Endothelial cell of hepatic sinusoid (primary cell): ENCODE measurements around the gene LANCL3.
"Not testable (repeated sequence)": the region's sequence is repeated elsewhere in the genome, so short reads cannot be mapped to it uniquely, and the experiment has no call there.

Source experiments
- in situ Hi-C: cut with HindIII; loops from 2 replicates; pipeline ENCODE4 v1.10.0; 2017; ENCODE audit warnings: low sequenced_read_pairs

LANCL3 gene

DNA sequence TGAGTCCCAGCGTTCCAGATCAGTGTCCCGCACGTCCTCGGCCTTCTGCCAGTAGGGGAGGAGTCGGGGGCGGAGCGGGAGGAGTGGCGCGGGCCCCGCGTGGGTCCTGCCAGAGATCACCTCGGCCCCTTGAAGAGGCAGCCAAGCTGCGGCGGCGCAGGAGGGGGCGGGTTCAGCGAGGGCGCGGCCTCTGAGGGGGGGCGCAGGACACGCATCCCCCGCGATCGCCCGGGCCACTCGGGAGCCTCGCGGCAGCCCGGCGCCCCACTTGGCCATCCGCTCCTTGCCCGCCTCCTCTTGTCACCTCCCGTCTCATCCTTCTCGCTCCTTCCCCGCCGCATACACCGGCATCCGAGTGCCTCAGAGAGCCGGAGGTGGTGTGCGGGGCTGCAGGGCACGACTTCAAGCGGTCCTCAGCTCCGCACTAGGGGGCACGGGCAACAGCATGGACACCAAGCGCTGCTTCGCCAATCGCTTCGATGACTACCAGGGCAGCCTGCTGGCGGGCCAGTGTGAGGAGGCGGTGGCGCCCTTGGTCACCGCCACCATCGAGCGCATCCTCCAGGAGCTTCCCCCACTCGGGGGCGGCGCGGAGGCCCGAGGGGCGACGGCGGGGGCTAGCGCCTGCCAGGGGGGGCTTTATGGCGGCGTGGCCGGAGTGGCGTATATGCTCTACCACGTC is at the start of gene LANCL3:
TSS of gene LANCL3 (plus strand) at position 236 of the 682 bp plus-strand sequence. CDS start at position 446, 210 bp downstream.
- in situ Hi-C loops: not testable (repeated sequence)

- in situ Hi-C loops: not testable (repeated sequence)
Observed at GRCh38 chrX:37523673-37524072, 47.8 kb upstream of the LANCL3 start.

DNA sequence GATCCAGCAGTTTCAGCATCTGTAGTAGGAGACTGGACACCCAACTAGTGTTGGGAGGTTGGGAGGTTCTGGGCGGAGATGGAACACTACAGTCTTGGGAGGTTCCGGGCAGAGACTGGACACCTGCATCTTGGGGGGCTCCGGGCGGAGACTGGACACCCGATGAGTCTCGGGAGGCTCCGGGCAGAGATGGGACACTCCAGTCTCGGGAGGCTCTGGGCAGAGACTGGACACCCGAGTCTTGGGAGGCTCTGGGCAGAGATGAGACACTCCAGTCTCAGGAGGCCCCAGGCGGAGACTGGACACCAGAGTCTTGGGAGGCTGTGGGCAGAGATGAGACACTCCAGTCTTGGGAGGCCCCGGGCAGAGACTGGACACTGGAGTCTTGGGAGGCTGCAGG is 29.5 kb upstream of the LANCL3 start:
- in situ Hi-C loops: no loop called here

DNA sequence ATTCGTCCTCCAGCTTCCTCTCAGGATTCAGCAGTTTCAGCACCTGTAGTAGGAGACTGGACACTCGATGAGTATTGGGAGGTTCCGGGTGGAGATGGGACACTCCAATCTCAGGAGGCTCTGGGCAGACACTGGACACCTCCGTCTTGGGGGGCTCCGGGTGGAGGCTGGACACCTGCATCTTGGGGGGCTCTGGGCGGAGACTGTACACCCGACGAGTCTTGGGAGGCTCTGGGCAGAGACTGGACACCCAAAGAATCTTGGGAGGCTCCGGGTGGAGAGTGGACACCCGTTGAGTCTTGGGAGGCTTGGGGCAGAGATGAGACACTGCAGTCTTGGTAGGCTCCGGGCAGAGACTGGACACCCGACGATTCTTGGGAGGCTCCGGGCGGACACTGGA is 28.7 kb upstream of the LANCL3 start:
- in situ Hi-C loops: no loop called here

DNA sequence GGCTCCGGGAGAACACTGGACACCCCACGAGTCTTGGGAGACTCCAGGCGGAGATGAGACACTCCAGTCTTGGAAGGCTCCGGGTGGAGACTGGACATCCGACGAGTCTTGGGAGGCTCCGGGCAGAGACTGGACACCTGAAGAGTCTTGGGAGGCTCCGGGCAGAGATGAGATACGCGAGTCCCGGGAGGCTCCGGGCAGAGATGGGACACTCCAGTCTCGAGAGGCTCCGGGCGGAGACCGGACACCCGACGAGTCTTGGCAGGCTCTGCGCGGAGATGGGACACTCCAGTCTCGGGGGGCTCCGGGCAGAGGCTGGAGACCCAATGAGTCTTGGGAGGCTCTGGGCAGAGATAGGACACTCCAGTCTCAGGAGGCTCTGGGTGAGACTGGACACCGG is 28.1 kb upstream of the LANCL3 start:
- in situ Hi-C loops: no loop called here

- in situ Hi-C loops: not testable (repeated sequence)
Observed at GRCh38 chrX:37544531-37544930, 26.9 kb upstream of the LANCL3 start.

DNA sequence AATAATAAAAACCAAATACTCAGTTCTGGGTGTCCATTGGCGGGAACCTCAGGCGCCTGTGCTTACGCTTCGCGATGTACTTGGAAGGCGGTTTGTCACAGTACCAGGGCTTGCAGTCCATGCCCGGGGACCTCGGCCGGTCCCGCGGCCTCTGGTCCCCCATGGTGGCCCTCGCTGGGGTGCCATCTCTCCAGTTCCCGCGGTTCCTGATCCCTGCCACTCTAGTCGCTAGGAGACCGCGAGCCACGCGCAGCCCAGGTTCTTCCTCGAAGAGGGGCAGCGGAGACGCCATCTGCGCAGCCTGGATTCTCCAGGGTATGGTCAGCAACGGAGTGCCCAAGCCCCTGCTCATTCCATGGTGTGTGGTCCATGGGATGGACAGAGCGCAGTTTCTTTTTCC is 26.4 kb upstream of the LANCL3 start:
- in situ Hi-C loops: no loop called here

DNA sequence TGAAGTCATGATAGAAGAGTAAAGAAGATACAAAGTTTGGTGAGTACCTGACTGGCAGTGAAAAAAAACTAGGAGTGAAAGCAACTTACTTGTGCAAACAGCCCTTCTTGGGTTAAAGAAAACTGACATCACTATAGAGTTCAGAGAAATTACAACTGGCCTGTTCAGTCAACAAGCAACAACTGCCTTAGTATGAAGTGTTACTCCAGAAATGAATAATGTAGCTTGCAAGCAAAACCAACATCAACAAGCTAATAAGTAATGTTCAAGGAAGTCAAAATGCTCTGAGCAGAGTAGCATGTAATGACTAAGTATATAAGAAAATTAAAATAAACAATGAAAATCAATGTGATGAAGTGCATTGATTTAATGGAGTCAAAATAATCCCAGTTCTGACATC is 21.8 kb upstream of the LANCL3 start:
- in situ Hi-C loops: not testable (repeated sequence)

- in situ Hi-C loops: no loop called here
Observed at GRCh38 chrX:37553476-37553875, 18.0 kb upstream of the LANCL3 start.

- in situ Hi-C loops: not testable (repeated sequence)
Observed at GRCh38 chrX:37565254-37565653, 6.2 kb upstream of the LANCL3 start.

DNA sequence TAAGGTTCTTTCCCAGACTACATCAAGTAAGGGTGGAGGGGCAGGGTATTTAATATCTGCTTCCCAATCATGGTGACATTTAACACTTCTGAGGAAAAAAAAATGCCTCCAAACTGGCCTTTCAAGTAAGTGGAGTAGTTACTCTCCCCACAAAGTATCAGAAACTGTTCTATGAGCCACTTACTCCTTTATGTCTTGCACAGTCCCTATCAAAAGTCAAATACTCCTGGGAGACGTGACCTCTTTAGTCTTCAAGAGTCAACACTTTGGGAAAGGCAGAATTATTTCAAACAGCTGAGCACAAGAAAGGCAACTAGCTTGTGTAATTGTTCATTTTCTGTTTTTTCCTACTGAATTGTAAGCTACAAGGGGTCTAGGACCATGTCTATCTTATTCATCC is 1.1 kb upstream of the LANCL3 start:
- in situ Hi-C loops: not testable (repeated sequence)

DNA sequence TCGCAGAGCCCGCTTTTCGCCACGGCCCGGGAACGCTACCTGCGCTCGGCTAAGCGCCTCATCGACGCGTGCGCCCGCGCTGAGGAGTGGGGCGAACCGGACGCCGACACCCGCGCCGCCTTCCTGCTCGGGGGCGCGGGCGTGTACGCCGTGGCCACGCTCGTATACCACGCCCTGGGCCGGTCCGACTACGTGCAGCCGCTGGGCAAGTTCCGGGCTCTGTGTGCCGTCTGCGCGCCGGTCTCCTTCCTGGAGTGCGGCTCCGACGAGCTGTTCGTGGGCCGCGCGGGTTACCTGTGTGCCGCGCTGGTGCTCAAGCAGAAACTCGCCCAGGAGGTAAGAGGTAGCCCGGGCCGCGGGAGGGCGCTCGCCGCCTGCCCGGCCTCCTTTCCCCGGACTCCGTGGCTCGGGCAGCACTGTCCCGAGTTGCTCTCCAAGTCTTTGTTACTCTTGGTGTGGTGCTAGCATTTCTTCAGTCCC is 687 bp downstream of the LANCL3 start:
- in situ Hi-C loops: not testable (repeated sequence)

DNA sequence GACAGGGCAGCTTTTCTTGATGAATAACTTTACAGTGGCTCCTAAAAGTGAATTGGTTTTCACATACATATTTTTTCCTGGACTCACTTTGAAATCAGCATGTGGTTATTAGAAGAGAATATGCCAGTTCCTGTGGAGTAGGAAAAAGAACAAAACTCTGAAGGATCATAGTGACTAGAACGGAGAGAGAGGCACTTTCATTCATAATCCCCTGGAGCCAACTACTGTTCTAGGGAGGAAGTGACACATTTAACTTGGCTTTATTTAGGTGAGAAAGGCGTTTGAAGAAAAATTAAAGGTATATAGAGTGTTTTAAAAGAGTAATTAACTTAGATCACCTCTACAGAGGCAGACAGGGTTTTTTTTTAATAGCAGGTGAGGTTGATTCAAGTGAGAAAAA is 1.7 kb downstream of the LANCL3 start:
- in situ Hi-C loops: not testable (repeated sequence)

DNA sequence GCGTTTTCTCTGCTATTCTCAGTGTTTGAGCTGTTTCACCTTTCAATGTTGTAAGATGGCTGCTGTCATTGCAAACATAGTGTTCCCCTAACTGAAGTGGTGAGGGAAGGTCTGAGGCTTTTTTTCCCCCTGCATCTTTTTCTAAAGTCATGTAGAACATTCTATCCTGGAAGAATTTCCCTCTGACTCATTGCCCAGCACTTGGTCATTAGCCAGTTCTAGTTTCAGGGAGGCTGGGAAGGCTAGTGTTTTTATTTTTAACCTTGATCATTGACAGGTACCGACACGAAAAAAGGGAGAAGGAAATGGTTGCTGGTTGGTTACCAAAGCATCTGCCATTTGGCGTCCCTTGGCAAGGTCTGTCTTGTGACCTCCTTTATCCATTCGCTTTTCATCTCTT is 6.6 kb downstream of the LANCL3 start:
- in situ Hi-C loops: no loop called here

DNA sequence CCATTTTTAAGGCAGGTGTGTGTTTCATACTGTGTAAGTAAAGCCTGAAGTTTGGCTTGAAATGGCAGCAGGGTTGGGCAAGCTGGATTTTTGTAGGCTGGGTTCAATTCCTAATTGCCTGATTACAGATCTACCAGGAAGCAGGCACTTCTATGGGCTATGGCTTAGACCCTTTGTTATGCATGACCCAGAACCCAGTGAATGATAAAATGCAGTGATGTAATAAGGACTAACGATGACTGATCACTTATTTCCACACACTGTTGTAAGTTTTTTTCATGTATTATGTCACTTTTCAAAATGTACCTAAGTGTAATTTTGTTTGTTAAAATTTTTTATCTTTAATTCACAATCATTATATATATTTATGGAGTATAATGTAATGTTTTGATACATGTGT is 8.6 kb downstream of the LANCL3 start:
- in situ Hi-C loops: no loop called here

- in situ Hi-C loops: not testable (repeated sequence)
Observed at GRCh38 chrX:37587337-37587736, 15.9 kb downstream of the LANCL3 start.

DNA sequence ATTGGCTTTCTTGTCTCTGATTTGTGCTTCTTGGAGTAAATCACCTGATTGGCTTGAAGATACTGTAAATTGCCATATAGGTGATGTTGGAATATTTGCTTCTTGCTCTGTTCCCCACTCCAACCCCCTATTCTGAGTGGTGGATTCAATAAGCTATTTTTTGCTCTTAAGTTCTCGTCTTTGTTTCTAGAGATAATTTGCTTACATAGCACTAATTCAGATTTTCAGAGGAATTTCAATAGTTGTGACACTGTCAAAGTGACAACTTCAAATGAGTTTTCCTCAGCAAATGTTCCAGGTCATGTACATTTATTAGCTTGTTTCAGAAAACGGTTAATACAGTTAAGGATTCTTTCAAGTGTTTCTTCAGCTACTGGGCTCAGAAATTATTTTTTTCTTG is 18.6 kb downstream of the LANCL3 start:
- in situ Hi-C loops: no loop called here

DNA sequence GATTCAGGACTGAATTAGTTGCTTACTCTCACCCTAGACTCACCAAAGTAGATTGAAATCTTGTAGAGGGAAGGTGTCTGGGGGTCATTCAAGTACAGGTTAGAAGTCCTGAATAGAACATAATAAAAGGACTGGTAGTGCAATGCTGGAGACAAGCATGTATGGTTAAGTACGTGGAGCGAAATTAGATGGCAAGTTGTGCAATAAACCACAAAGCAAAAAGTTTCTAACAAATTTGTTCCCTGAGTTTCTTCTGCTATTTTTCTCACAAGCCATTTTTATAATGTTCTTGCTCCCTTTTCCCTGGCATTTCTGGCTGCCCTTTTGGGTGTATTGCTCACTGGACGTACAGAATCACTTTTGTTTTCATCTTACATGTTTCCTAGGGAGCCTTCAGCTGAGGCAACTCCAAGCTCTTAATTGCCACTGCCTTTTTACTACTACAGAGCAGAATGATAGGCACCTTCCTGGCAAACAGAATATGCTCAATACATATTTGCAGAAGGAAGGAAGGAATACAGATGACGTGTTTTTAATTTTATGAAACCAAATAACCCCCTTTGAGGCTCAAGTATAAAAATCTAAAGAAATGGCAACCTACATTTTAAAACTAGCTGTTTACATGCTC is 23.4 kb downstream of the LANCL3 start:
- in situ Hi-C loops: no loop called here

DNA sequence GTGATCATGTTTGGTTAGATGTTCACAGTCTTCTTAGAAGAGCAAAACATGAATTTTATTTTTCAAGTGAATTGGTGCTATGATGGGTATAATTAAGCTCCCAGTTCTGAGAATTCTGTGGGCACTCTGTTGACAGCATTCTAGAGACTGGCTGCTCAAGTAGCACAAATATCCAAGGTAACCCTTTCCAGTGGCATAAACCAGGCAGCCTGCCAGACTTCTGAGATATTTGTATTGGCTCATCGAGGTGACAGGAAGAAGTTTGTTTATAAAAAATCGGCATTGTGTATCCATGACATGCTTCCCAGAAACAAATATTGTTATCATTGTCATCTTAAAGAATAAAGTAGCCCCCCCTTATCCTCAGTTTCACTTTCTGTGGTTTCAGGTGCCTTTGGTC is 28.3 kb downstream of the LANCL3 start:
- in situ Hi-C loops: no loop called here

GRCh38 chrX:37603938-37604409 is 32.5 kb downstream of the LANCL3 start:
- in situ Hi-C loops: no loop called here

DNA sequence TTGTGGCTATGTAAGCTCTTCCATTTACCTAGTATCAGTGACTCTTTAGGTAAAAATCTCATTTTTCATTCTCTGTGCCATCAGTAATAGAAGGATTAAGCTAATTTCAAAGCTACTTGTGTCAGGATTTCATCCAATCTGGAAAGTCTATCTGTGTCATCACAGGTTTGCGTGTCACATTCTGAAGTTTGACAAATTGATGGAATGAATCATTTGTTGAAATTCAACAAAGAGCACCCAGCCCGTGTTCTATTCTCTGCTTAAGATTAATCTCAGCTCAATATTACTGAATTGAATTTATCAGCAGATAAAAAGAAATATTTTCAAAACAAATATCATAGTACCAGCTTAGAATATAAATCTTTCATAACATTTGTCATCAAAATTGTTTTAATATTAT is 35.8 kb downstream of the LANCL3 start:
- in situ Hi-C loops: no loop called here

DNA sequence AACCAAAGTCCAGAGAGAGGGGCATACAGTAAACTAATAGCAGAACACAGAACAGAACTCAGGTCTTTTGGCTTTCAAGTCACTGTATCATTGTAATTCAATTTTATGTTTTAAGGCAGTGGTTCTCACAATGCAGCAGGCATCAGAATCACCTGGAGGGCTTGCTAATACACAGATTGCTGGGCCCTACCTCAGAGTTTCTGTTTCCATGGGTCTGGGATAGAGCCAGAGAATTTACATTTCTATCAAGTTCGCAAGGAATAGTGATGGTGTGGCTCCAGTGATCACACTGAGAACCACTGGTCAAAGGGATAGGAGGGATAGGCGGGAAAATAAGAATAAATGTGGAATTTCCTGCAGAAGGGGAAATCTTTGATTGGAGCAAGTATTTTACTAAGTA is 36.7 kb downstream of the LANCL3 start:
- in situ Hi-C loops: no loop called here
